DMS79 (cell line): ENCODE data around the gene DAB1.

Source experiments
- DNase-seq: peaks from one replicate; lab custom pipeline; 2025; lab: John Stamatoyannopoulos, UW

DAB1 gene

GRCh38 chr1:57072401-57073110 is 351.3 kb downstream of the DAB1 start:
- no peak for DNase-seq

GRCh38 chr1:57067863-57068262 is 356.0 kb downstream of the DAB1 start:
- DNase-seq: no peak

- no peak for DNase-seq
These were observed 356.8 kb downstream of the DAB1 start for GRCh38 chr1:57066980-57067610.

GRCh38 chr1:57065442-57065841 is 358.4 kb downstream of the DAB1 start:
- no peak for DNase-seq

- no peak for DNase-seq
These were observed 359.3 kb downstream of the DAB1 start for GRCh38 chr1:57064379-57065140.

GRCh38 chr1:57063406-57064125 is 360.3 kb downstream of the DAB1 start:
- no peak for DNase-seq

- no peak for DNase-seq
These were observed 362.5 kb downstream of the DAB1 start for GRCh38 chr1:57061369-57061768.

GRCh38 chr1:57060451-57060850 is 363.4 kb downstream of the DAB1 start:
- DNase-seq: no peak

- no peak for DNase-seq
These were observed 365.0 kb downstream of the DAB1 start for GRCh38 chr1:57058652-57059501.

- no peak for DNase-seq
These were observed 375.0 kb downstream of the DAB1 start for GRCh38 chr1:57048856-57049255.

GRCh38 chr1:57046462-57046861 is 377.4 kb downstream of the DAB1 start:
- DNase-seq: no peak

GRCh38 chr1:57041901-57042300 is 382.0 kb downstream of the DAB1 start:
- no peak for DNase-seq

GRCh38 chr1:57040811-57041210 is 383.0 kb downstream of the DAB1 start:
- no peak for DNase-seq

- no peak for DNase-seq
These were observed 386.9 kb downstream of the DAB1 start for GRCh38 chr1:57036641-57037579.

- no peak for DNase-seq
These were observed 389.1 kb downstream of the DAB1 start for GRCh38 chr1:57034713-57035112.

GRCh38 chr1:57033222-57034001 is 390.4 kb downstream of the DAB1 start:
- DNase-seq: no peak

- no peak for DNase-seq
These were observed 397.1 kb downstream of the DAB1 start for GRCh38 chr1:57026624-57027354.

GRCh38 chr1:57024855-57025254 is 399.0 kb downstream of the DAB1 start:
- no peak for DNase-seq

GRCh38 chr1:57024428-57024827 is 399.4 kb downstream of the DAB1 start:
- no peak for DNase-seq
